Fibroblast of lung (primary cell): Measurements from ENCODE around the gene NUDT14. TPM values are rescaled to one million over a fixed set of nuclear protein-coding genes. Genes with fewer than 3 reads are reported as not detected.

Source experiments
- DNase-seq, 2 donors: peaks; one replicate each; pipeline versions ENCODE4 v3.0.0 to v3.0.0-alpha.2; 2010; ENCODE audit warnings: low read depth in 2 of 2
- H2AFZ ChIP-seq: 2 replicates; pipeline ENCODE4 v1.5.1; 2012; ENCODE audit warnings: low read length, control low read depth, inconsistent platforms
- H3K27ac ChIP-seq: 2 replicates; pipeline ENCODE4 v1.5.1; 2011; ENCODE audit warnings: low read length, control low read depth; ENCODE audit not compliant: insufficient read depth
- H3K27me3 ChIP-seq: 2 replicates; pipeline ENCODE4 v1.5.1; 2011; ENCODE audit warnings: mild to moderate bottlenecking, low read length; ENCODE audit not compliant: control insufficient read depth, insufficient read depth
- H3K36me3 ChIP-seq: 2 replicates; pipeline ENCODE4 v1.5.1; 2011; ENCODE audit warnings: low read length; ENCODE audit not compliant: control insufficient read depth, insufficient read depth
- H3K4me1 ChIP-seq: 2 replicates; pipeline ENCODE4 v1.5.1; 2011; ENCODE audit warnings: low read length; ENCODE audit not compliant: control insufficient read depth, insufficient read depth; ENCODE audit errors: extremely low read depth
- H3K4me2 ChIP-seq: 2 replicates; pipeline ENCODE4 v1.5.1; 2011; ENCODE audit warnings: low read length, control low read depth; ENCODE audit not compliant: insufficient read depth; ENCODE audit errors: extremely low read depth
- H3K4me3 ChIP-seq, 4 experiments: fragments of 200-600 bp in 1 of 4; sonication (generic) in 1 of 4; replicated peaks in 1 of 4; 2 replicates each; pipeline ENCODE4 v1.5.1; 2011 to 2016; ENCODE audit warnings: low read length in 4 of 4, low read depth in 3 of 4, mild to moderate bottlenecking in 3 of 4, control low read depth in 2 of 4, inconsistent platforms in 1 of 4, mixed read lengths in 1 of 4; ENCODE audit not compliant: insufficient read depth in 1 of 4; ENCODE audit errors: control extremely low read depth in 1 of 4
- H3K79me2 ChIP-seq: 2 replicates; pipeline ENCODE4 v1.5.1; 2012; ENCODE audit warnings: mild to moderate bottlenecking, low read length, inconsistent platforms; ENCODE audit not compliant: control insufficient read depth, insufficient read depth
- H3K9ac ChIP-seq: 2 replicates; pipeline ENCODE4 v1.5.1; 2011; ENCODE audit warnings: mild to moderate bottlenecking, low read length, control low read depth; ENCODE audit not compliant: insufficient read depth
- H3K9me3 ChIP-seq: 2 replicates; pipeline ENCODE4 v1.5.1; 2012; ENCODE audit warnings: low read depth, low read length; ENCODE audit not compliant: control insufficient read depth, insufficient read depth
- H4K20me1 ChIP-seq: 2 replicates; pipeline ENCODE4 v1.5.1; 2011; ENCODE audit warnings: low read length; ENCODE audit not compliant: control insufficient read depth, insufficient read depth; ENCODE audit errors: extremely low read depth
- CTCF ChIP-seq, 2 donors: IDR thresholded peaks in 1 of 2; conservative IDR thresholded peaks in 1 of 2; 1 replicate in 1 of 2; 2 replicates in 1 of 2; pipeline ENCODE4 v1.5.1; 2011 to 2012; ENCODE audit warnings: low read length in 2 of 2, control low read depth in 1 of 2, inconsistent platforms in 1 of 2, low read depth in 1 of 2, mild to moderate bottlenecking in 1 of 2
- EZH2 ChIP-seq: IDR thresholded peaks from 2 replicates; pipeline ENCODE4 v1.5.1; 2012; ENCODE audit warnings: low read length, control low read depth, mild to moderate bottlenecking; ENCODE audit errors: missing control alignments
- polyA plus RNA-seq, 2 donors: library from polyadenylated mRNA; depleted of rRNA in 1 of 2; stranded (reverse) in 1 of 2; unstranded in 1 of 2; fragments of >200 nt; gene quantifications; 2 replicates each; pipeline ENCODE4 v1.2.1, GENCODE V29; 2011 to 2012; ENCODE audit warnings: missing spikeins in 1 of 2
- total RNA-seq: library from RNA; depleted of rRNA; stranded (reverse); fragments of >200 nt; gene quantifications from 2 replicates; pipeline ENCODE4 v1.2.1, GENCODE V29; 2014

Gene NUDT14
- total and polyA plus RNA-seq, 2 donors (not counting 1 experiment from before 2014, with no cell fraction given): 6.7 to 14.2 TPM

GRCh38 chr14:105138021-105138541 lies 43.0 kb downstream of the NUDT14 start:
- H3K79me2 ChIP-seq: no peaks in the 10 kb centered on the region
- H3K4me1 ChIP-seq: no peaks in the 10 kb centered on the region
- H3K9me3 ChIP-seq: no peaks in the 10 kb centered on the region
- DNase-seq: no peak
- TF ChIP-seq CTCF (conservative IDR thresholded peaks at IDR 0.05 in 1 of 2, IDR thresholded peaks at IDR 0.05 in 1 of 2; ENCODE audit: low read depth in 1 of 2, low read length in 2 of 2): no peak
- TF ChIP-seq EZH2: no peak
- H3K4me2 ChIP-seq: no peak overlapping the region
- no peak overlapping the region for H3K4me3 ChIP-seq
- no peak overlapping the region for H2AFZ ChIP-seq
- peaks cover 7% of the 10 kb centered on the region for H3K27me3 ChIP-seq
- H3K36me3 ChIP-seq: no peaks in the 10 kb centered on the region
- H3K27ac ChIP-seq: no peak overlapping the region
- no peak overlapping the region for H3K9ac ChIP-seq
- peaks cover 1% of the 10 kb centered on the region for H4K20me1 ChIP-seq

GRCh38 chr14:105137481-105138020 lies 43.6 kb downstream of the NUDT14 start:
- Histone ChIP-seq H3K27me3 (peaks cover 7% of the 10 kb centered on the region), H3K4me3 (no peak overlapping the region), H2AFZ (no peak overlapping the region), H3K36me3 (no peaks in the 10 kb centered on the region), H3K9ac (no peak overlapping the region), H3K79me2 (no peaks in the 10 kb centered on the region), H4K20me1 (peaks cover 1% of the 10 kb centered on the region), H3K9me3 (no peaks in the 10 kb centered on the region), H3K4me1 (no peaks in the 10 kb centered on the region), H3K27ac (no peak overlapping the region), H3K4me2 (no peak overlapping the region)
- TF ChIP-seq EZH2: no peak
- no peak for TF ChIP-seq CTCF (conservative IDR thresholded peaks at IDR 0.05 in 1 of 2, IDR thresholded peaks at IDR 0.05 in 1 of 2; ENCODE audit: low read depth in 1 of 2, low read length in 2 of 2)
- no peak for DNase-seq

- H3K4me3 ChIP-seq: no peak overlapping the region
- no peak overlapping the region for H3K9ac ChIP-seq
- H3K79me2 ChIP-seq: no peaks in the 10 kb centered on the region
- H3K4me2 ChIP-seq: no peak overlapping the region
- no peak for TF ChIP-seq EZH2
- no peak for TF ChIP-seq CTCF (conservative IDR thresholded peaks at IDR 0.05 in 1 of 2, IDR thresholded peaks at IDR 0.05 in 1 of 2; ENCODE audit: low read depth in 1 of 2, low read length in 2 of 2)
- peaks cover 7% of the 10 kb centered on the region for H3K27me3 ChIP-seq
- no peak overlapping the region for H3K27ac ChIP-seq
- DNase-seq: no peak
- no peaks in the 10 kb centered on the region for H3K9me3 ChIP-seq
- H3K36me3 ChIP-seq: no peaks in the 10 kb centered on the region
- peaks cover 1% of the 10 kb centered on the region for H4K20me1 ChIP-seq
- no peaks in the 10 kb centered on the region for H3K4me1 ChIP-seq
- H2AFZ ChIP-seq: no peak overlapping the region
These were observed 44.5 kb downstream of the NUDT14 start for GRCh38 chr14:105136401-105137322.
